HG03571 (cell line): ENCODE results near the gene CDK5RAP2.
"Not testable (repeated sequence)": the region's sequence is repeated elsewhere in the genome, so short reads cannot be mapped to it uniquely, and the experiment has no call there.

ENCODE experiments used
- ATAC-seq: cut with Tn5 transposase; IDR thresholded peaks from one replicate; pipeline ENCODE4 v1.9.1; 2021; ENCODE audit not compliant: unreplicated experiment

CDK5RAP2 gene

GRCh38 chr9:120552210-120552704 is 27.7 kb downstream of the CDK5RAP2 start:
- not testable (repeated sequence) for ATAC-seq

- ATAC-seq, result no peak
Observed at GRCh38 chr9:120545701-120546550, 34.0 kb downstream of the CDK5RAP2 start.

GRCh38 chr9:120544441-120544840 is 35.5 kb downstream of the CDK5RAP2 start:
- no peak for ATAC-seq

- ATAC-seq, result no peak
Observed at GRCh38 chr9:120542701-120543490, 37.1 kb downstream of the CDK5RAP2 start.

GRCh38 chr9:120541921-120542320 is 38.0 kb downstream of the CDK5RAP2 start:
- no peak for ATAC-seq

- ATAC-seq, result no peak
Observed at GRCh38 chr9:120539951-120540350, 40.0 kb downstream of the CDK5RAP2 start.

GRCh38 chr9:120538339-120538738 is 41.6 kb downstream of the CDK5RAP2 start:
- no peak for ATAC-seq

GRCh38 chr9:120536949-120537640 is 42.9 kb downstream of the CDK5RAP2 start:
- ATAC-seq, result no peak

- no peak for ATAC-seq
Observed at GRCh38 chr9:120536094-120536493, 43.9 kb downstream of the CDK5RAP2 start.

- ATAC-seq, result no peak
Observed at GRCh38 chr9:120534266-120534665, 45.7 kb downstream of the CDK5RAP2 start.

GRCh38 chr9:120532891-120533290 is 47.1 kb downstream of the CDK5RAP2 start:
- ATAC-seq, result no peak

GRCh38 chr9:120532475-120532874 is 47.5 kb downstream of the CDK5RAP2 start:
- ATAC-seq, result no peak

GRCh38 chr9:120531683-120532300 is 48.2 kb downstream of the CDK5RAP2 start:
- no peak for ATAC-seq

- ATAC-seq, result not testable (repeated sequence)
Observed at GRCh38 chr9:120530220-120530832, 49.6 kb downstream of the CDK5RAP2 start.

- ATAC-seq, result no peak
Observed at GRCh38 chr9:120528829-120529228, 51.1 kb downstream of the CDK5RAP2 start.

GRCh38 chr9:120528327-120528726 is 51.6 kb downstream of the CDK5RAP2 start:
- ATAC-seq, result no peak

- ATAC-seq, result no peak
Observed at GRCh38 chr9:120526534-120526933, 53.4 kb downstream of the CDK5RAP2 start.

GRCh38 chr9:120524863-120525262 is 55.1 kb downstream of the CDK5RAP2 start:
- ATAC-seq, result no peak

GRCh38 chr9:120524038-120524437 is 55.9 kb downstream of the CDK5RAP2 start:
- ATAC-seq, result no peak

GRCh38 chr9:120522558-120522957 is 57.4 kb downstream of the CDK5RAP2 start:
- ATAC-seq, result no peak
